Activated naive CD4-positive, alpha-beta T cell treated with anti-CD3 and anti-CD28 coated beads, Interleukin-2, amount 50 U/mL, for 16 hours (primary cell): ENCODE results near the gene KAZN.

Experiments used
- DNase-seq: peaks from one replicate; pipeline ENCODE4 v3.0.0-alpha.2; 2020

KAZN gene

DNA sequence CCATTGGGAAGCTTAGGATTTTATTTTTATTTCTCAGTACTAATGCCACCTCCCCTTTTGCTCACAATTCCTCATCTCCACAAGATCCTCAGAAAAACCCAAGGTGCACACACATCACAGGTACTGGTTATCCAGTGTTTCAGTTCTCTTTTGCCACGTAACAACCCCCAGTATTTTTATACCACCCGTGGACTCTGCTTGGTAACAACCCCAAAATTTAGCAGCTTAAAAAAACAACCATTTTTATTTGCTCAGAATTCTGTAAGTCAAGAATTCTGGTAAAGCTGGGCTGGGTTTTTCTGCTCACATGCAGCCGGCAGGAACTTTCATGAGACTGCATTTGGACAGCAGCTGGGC is 180.0 kb downstream of the KAZN start:
- no peak for DNase-seq

DNA sequence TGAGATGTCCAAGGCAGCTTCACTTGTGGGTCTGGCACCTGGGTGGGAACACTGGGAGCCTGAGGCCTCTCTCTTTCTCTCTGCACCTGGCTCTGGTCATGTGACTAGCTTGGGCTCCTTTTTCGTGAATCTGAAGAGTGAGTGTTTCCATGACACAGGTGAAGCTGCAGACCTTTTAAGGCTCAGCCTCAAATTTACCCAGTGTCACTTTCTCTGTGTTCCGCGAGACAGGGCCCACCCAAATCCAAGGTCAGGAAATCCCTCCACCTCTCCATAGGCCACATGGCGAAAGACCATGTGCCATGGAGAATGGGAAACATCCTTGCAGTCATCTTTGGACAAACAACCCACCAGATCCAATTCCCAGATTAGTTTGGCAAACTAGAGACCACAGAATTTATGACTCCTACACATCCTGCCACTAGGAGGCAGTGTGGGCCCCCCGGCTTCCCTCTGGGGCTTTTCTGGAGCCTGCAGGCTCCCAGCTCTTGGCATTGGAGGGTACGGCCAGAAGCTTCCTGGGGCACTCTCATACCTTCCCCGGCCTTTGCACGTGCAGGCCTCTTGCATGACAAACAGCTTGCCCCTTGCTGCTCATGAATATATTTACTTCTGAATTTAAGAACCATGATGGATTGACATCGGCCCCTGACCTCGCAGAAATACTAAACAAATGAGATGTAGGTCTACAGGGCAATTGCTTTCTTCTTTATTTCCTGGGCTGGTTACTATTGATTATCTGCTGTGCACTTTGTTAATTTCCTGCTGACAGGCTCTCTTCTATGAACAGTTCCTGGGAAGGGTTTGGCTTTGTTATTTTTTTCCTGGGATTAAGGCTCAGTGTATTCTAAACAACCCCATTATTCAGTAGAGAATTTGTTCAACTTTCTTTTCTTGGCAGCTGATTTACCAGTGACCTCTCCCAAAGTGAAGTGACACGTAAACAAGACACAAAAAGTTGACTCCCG is 180.7 kb downstream of the KAZN start:
- DNase-seq: peak; percentile 15

DNA sequence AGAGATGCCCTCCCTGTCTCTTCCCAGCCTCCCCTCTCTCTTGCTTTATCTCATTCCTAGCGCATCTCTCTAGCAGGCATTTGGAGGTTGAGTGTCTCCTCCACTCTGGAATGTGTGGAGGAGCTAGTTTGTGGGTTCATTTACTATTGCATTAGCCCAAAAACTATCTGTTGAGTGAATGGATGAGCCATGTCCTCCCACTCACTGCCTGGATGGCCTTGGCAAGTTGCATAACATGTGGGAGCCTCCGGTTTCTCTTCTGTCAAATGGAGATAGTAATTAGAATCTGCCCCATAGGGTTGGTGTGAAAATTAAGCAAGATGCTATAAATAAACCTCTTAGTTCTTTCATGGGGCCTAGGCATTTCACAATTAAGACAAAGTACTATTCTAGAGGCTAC is 181.8 kb downstream of the KAZN start:
- no peak for DNase-seq

DNA sequence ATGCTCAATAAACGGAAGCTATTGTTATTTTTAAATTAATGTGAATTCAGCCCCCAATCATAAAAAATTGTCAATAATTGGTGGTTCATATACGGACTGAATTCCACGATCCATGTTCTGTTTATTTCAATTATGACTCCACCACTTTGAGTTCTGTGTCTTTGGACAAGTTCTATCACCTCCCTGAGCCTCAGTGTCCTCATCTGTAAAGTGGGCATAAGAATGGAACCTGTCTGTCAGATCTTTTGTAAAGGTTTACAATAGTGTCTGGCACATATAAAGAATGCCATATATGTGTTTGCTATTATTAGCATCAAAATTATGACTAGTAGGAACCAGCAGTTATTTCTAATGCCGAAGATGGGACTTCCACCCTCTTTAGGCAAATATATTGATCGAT is 183.3 kb downstream of the KAZN start:
- DNase-seq: no peak

DNA sequence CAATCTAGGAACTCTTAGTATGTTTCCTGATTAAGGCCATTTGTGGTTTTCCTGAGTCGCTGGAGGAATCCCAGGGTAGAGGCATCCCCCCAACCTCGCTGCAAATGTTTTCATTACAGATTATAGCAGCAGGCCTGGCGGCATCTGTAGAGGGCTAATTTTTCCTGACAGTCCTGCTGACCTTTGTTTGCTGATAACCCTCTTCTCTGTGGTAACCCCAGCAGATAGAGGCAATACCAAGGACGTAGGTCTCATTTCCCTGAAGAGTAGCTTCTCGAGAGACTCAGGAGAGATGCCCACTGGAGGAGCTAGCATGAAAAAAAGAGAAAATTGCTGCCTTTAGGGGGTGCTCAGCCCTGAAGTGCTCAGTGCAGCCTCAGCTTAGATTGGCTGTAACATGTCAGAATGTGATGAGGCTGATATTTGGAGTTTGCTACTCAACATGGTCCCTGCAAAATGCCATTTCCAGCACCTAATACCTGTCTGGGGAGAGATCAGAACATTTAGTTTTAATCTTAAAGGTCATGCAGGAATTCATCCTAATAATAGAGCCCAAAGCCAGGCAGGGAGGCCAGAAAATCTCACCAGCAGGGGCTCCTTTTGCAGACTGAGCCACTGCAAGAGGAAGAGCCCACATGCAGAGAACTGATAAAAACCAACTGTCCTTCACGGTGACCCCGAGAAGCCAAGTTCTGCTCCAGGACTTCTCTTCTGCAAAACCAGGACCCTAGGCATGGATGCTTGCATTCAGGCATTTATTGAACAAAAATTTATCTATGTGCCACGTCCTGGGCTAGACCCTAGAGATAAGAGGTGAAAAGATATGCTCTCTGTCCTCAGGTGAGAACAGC is 184.5 kb downstream of the KAZN start:
- DNase-seq: no peak

DNA sequence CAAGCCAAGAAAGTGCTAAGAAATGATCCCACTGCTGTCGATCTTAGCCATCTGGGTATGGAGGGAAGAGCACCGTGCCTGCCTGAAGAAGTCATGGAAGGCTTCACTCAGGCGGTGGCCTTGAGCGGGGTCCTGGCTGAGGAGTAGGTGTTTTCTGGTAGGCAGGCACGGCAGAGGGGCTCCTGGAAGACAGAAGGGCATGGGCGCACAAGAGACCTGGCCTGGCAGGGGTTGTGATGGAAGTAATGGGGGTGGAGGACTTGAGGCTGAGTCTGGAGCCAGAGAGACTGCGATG is 185.1 kb downstream of the KAZN start:
- no peak for DNase-seq

DNA sequence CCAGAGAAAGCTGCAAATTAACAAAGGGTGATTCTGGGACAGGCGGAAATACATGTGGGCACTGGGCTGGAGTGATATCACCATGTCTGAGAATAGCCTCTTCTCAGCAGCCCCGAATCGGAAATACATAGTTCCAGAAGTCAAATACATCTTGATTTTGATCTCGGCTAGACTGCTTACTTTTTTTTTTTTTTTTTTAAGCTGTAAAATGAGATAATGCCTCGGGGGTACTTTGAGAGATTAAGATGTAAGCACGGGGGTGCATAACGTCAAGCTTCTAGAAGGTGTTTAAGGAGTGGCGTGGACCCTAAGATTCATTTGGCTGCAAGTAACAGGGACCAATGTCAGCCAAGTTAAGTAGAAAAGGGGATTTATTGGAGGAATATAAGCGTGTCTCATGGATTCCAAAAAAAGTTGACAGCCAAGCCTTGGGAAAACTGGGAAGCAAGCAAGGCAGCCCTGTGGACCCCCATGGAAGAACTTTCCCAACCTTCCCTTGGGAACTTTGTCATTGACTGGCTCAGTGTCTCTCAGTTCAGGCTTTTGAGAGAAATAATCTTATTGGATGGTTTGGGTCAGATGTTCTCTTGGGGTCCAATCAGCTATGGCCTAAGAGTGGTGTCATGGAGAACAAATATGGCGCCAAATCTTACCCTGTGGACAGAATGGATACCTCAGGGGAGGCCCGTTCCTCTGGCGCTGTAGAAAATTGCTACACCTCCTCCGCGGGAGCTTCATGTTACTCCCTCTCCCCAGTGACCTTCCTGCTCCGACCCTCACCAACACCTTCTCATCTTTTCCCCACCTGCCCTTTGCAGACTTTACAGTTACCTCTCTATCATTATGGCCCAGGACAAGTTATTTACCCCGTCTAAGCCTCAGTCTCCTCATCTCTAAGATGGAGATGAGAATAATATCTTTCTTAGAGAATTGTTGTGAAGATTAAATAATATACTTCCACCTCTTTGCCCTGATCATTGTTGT is 186.6 kb downstream of the KAZN start:
- no peak for DNase-seq

DNA sequence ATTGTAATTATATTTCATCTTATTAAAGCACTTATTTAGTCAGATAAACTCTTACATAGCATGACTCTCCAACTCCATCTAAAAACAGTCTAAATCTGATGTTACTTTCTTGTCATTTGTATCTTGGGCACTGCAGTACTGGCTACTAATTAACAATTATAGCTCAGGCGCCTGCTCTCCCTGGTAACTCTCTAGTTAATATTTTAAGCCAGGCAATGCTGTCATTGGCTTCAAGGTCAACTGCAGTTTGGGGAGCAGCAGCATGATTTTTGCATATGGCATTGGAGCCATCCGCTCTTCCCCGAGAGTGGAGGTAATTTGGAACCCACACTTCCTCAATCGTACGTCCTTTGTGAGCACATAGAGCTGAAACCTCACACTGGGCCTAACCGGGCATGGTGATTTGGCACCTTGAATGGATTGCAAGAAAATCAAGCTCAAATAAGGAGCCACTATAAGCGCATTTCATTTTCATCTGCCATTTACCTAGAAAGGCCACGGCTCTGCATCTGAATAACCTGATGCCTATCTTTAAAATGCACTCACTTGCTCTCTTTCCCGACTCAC is 187.7 kb downstream of the KAZN start:
- DNase-seq: no peak

DNA sequence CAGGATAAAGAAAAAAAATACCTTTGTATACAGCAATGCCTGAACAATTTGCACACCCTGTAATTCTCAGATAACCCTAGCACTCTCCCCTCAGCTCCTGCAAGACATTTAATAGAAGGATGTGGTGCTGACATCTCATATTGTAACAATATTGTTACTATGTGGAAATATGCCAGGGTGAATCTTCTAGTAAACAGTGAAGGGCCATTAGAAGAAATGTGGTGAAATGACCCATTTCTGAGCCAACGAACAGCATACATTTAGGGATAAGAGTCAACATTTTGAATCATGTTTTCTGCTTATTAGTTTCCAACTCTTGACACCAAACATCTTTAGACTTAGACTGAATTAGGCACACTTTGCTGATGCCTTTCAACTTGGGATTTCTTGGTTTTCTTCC is 188.2 kb downstream of the KAZN start:
- no peak for DNase-seq

DNA sequence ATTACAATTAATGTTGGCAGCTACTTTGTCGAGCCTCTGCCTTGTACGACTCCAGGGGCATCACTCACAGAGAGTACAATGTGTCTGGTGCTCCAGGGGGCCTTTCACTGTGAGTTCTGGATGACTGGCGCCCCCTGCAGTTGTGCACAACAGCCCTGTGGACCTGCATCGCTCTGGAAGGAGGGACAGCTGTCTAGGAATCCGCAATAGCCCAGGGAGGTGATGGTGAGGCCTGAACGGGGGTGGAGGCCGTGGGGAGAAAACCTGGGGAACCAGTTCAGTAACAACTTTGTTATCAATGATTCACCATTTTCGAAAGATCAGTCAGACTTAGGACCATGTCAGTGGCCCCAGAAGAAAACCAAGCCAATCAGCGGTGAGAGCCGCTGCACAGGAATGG is 189.1 kb downstream of the KAZN start:
- no peak for DNase-seq

DNA sequence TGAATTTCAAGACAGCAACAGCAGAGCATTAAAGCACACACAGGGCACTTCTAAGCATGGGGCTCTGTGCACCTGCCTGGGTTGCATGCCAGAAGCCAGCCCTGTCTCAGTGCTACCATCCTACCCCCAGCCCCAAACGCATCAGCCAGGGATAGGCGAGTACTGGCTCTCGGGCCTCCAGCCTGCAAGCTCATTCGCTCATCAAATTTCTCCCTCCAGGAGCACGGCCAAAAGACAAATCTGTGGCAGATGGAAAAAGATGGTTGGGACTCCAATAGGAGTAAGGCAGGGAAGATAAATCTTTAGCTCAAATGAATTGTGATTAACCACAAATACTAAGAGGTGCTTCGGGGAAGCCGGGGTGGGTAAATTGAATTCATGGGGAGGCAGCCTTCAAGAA is 189.6 kb downstream of the KAZN start:
- DNase-seq: no peak

DNA sequence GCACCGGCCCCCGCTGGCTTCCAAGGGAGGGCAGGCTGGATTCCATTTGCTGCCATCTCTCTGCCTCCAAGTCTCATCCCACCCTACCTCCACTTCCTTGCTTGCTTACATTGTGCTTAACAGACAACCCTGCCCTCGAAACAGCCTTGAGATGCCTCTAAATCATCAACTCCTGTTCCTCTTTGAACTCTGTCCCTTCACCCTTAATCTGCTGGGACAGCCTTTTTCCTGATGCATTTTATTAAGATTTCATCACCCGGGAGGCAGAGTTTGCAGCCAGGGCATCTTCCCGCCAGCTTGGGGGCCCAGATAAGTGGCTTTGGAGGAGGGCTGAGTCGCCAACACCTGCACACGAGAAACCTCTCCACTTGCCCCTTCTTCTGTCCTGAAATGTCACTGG is 192.5 kb downstream of the KAZN start:
- no peak for DNase-seq

DNA sequence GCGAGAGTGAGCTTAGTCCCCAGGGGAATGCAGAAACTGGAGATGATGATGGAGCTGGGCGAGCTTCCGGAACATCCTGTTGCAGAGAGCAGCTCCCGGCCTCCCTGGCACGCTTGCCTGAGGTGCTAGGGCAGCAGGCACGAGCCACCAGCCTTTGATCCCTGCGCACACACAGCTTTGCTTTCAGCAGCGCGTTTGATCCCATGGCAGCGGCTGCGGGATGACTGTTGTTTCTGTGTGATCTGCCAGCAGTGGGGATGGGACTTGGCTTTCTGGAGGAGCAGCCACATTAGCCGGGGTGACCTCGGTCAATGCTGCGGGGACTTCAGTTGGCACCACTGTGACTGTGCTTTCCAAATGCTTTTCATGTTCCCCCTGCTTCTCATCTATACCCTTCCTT is 193.2 kb downstream of the KAZN start:
- DNase-seq: no peak

DNA sequence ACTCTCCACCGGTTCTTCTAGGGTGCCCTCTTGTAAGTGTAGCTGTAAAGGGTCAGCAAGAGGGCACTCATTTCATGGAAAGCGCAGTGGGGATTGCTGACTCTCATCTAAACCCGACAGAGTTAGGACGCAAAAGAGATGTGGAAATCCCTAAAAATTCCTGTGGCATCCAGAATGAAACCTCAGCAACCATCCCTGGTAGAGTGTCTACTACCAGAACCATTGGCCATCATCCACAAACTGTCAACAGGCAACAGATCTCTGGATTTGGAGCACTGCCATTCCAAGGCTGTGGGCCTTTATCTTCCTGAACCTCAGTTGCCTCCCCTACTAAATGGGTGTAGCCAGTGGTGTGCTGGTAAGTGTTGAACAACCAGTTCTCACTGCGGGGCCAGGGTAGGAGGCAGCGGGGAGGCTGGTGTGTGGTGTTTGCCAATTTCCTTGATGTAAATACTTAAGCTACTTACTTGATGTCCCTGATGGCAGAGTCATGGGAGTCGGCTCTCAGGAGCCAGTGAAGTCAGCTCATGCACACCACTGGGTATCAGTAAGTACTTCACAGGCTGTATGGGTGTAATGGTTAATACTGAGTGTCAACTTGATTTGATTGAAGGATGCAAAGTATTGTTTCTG is 195.8 kb downstream of the KAZN start:
- DNase-seq: no peak

DNA sequence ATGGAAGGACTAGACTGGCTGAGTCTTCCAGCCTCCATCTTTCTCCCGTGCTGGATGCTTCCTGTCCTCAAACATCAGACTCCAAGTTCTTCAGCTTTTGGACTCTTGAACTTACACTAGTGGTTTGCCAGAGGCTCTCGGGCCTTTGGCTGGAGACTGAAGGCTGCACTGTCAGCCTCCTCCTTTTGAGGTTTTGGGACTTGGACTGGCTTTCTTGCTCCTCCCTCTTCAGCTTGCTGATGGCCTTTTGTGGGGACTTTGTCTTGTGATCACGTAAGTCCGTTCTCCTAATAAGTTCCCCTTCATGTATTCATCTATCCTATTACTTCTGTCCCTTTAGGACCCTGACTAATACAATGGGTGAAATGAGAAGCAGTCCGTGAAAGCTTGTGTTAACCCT is 196.4 kb downstream of the KAZN start:
- no peak for DNase-seq

DNA sequence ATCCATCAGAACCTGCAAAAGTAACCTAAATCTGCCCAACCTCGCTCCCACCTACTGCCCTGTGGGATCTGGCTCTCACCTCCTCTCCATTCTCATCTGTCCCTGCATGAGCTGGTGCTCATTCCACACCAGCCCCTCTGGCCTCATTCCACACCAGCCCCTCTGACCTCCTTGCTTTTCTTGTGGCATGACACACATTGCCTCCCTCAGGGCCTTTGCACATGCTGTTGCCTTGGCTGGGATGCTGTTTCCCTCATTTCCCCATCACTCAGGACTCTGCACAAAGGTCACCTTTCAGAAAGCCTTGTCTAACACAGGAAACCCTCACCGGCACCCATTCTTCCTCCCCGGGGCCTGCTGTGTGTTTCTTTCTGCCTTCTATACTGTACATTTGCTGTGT is 197.1 kb downstream of the KAZN start:
- no peak for DNase-seq

DNA sequence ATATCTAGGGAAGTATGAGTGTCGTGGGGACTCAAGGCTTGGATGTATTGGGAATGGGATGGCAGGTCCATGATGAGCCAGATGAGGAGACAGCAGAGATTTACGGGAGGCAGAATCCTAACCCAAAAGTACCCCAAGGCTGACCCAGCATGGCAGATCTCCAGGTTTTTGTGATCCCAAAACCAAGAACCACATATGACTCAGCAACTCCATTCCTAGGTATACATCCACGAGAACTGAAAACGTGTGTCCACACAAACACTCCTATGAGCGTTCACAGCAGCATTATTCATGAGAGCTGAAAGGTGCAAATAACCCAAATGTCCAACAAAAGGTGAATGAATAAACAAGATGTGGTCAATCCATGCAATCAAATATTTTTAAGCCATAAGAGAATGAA is 201.5 kb downstream of the KAZN start:
- DNase-seq: no peak

DNA sequence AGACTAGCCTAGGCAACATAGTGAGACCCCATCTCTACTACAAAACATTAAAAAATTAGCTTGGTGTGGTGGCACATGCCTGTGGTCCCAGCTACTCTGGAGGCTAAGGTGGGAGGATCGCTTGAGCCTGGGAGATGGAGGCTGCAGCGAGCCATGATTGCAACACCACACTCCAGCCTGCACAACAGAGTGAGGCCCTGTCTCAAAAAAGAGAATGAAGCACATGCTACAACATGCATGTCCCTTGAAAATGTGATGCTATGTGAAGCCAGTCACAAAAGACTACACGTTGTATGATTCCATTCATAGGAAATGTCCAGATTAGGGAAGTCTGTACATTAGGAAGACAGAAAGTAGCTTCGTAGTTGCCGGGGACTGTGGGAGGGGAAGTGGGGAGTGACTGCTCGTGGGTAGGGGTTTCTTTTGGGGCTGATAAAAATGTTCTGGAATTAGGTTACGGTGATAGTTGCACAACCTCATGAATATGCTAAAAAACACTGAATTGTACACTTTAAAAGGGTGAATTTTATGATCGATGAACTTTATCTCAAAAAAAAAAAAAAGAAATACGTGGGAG is 202.1 kb downstream of the KAZN start:
- DNase-seq: no peak

DNA sequence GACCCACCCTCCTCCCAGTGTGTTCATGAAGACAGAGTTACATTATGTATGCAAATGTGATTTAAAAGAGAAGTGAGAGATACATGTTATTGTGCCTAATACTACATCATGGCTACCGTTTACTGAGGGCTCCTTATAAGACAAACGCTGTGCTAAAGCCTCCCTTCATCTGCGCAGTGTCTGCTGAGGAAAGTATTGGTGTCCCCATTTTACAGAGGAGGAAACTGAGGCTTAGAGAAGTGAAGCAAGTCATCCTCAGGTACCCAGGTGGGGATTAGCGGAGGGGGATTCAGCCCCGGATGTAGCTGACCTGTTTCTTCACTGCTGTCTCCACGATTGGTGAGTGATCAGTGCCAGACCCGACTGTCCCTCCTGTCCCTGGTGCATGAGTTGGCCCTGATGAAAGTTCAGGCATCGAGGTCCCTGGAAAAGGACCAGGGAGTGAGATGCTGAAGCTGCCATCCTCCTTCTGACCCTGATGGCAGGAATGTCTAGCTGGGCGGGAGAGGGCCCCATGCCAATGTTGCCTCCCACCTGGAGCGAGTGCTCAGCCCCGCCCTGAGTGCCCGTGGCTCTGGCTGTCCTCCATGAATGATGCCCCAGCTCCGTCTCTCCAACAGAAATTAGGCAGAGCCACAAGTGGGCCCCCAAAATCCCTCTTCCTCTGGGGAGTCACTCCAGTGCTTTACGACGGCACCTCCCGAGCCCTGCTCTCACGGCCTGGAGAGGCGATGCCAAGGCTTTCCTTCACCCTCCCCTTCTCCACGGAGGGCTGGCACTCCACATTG is 204.7 kb downstream of the KAZN start:
- no peak for DNase-seq

DNA sequence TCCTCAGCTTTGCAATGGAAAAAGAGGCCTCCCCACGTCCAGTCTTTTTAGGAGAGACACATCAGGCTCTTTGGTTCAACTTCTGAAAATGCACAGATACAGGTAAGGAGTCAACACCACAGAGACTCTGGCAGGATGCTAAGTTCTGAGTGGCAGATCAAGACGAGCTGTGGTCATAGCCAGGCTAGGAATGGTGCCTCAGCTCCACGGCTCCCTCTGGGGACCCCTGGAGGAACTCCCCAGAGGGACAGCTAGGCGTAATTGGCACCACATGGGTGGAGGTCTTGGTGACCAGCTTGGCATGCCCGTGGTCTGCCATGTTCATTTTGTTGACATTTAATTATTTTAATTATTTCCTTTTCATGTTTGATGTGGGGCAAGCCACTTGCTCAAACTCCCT is 206.1 kb downstream of the KAZN start:
- DNase-seq: no peak

DNA sequence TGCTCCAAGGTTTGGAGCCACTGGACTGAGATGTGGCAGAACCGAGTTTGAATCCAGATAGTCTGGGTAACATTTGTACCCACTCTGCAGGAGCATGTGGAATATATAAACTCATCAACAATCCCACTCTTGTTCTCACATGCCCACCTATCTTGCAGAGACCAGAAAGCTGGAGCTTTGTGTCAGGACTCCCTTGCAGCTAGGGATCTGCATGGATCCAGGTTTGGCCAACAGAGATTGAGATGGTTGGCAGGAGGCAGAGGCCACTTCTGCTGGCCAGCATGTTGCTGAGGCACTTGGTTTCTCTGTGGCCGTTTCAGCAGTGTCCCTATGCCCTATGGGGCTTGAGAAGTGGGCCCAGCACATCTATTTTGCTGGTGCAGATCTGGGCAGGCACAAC is 208.3 kb downstream of the KAZN start:
- DNase-seq: no peak
